HG02870 (cell line): Measurements from ENCODE around the gene MCTP1.

ENCODE experiments used
- ATAC-seq: cut with Tn5 transposase; IDR thresholded peaks from one replicate; pipeline ENCODE4 v1.9.1; 2021; ENCODE audit warnings: mild to moderate bottlenecking, moderate library complexity; ENCODE audit not compliant: unreplicated experiment

The MCTP1 gene

DNA sequence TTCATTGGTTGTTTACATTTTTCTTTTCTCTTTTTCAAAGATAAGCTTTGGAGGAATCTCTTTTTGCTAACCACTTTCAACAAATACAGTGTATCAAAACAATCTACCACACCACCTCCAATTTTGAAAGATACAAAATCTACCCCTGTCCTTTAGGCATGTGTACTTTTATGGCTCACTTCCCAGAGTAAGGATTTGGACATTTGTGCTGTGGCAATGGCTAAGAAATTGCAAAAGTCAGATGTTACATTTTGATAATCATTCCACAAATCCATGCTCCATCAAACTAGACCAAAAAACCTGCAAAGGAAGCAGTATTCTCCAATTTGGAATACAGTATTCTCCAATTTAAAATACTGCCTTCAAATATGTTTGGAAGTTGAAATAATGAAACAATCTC is 204.9 kb downstream of the MCTP1 start:
- ATAC-seq, result no peak

DNA sequence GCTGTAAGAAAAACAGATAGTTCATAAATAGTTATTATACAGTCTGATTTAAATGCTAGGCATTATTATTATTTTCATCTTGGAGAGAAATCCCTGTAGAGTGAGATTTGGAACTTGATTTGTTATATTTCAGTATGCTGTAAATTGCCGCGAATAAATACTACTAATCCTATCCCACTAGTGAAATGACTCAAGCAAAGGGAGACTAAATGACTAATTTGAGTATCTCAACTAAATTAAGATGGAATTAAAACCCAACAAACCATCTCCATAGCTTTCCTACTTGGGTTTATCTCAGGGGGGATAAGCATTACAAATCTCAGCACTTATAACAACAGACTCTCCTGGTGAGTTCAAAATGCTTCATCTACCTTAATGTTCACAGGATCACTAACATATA is 206.0 kb downstream of the MCTP1 start:
- no peak for ATAC-seq

GRCh38 chr5:95076395-95077185 is 208.3 kb downstream of the MCTP1 start:
- no peak for ATAC-seq

- ATAC-seq, result no peak
Measured at GRCh38 chr5:95075111-95075510, 209.8 kb downstream of the MCTP1 start.

- no peak for ATAC-seq
Measured at GRCh38 chr5:95072281-95072680, 212.6 kb downstream of the MCTP1 start.

- ATAC-seq, result no peak
Measured at GRCh38 chr5:95070866-95071265, 214.0 kb downstream of the MCTP1 start.

- no peak for ATAC-seq
Measured at GRCh38 chr5:95070453-95070852, 214.4 kb downstream of the MCTP1 start.

DNA sequence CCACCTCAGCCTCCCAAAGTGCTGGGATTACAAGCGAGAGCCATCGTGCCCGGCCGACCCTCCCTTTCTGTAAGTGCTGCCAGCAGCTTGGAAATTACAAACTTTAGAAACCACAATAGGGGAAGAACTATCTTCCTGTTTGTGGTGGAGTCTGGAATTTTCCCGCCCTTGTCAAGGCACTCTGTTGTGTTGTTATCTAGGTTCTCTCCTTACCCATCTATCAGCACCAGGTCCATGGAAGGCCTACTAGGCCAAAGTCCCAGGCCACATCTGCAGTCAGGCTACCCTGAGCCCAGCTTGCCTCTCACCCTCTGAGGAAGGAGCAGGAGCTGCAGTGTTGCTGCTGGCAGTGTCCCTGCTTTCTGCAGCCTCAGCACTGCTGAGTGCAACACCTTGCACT is 214.9 kb downstream of the MCTP1 start:
- ATAC-seq, result no peak

GRCh38 chr5:95069021-95069420 is 215.9 kb downstream of the MCTP1 start:
- no peak for ATAC-seq

GRCh38 chr5:95068289-95068910 is 216.5 kb downstream of the MCTP1 start:
- peak; percentile 52 for ATAC-seq

DNA sequence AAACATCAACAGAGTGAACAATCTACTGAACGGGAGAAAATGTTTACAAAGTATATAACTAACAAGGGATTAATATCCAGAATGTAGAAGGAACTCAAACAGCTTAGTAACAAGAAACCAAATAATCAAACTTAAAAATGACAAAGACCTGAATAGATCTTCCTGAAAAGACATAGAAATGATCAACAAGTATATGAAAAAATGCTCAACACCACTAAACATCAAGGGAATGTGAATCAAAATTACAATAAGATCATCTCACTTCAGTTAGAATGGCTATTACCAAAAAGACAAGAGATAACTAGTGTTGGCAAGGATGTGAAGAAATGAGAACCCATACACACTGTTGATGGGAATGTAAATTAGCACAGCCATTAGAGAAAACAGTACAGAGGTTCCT is 218.8 kb downstream of the MCTP1 start:
- no peak for ATAC-seq

GRCh38 chr5:95063492-95063891 is 221.4 kb downstream of the MCTP1 start:
- ATAC-seq, result no peak

DNA sequence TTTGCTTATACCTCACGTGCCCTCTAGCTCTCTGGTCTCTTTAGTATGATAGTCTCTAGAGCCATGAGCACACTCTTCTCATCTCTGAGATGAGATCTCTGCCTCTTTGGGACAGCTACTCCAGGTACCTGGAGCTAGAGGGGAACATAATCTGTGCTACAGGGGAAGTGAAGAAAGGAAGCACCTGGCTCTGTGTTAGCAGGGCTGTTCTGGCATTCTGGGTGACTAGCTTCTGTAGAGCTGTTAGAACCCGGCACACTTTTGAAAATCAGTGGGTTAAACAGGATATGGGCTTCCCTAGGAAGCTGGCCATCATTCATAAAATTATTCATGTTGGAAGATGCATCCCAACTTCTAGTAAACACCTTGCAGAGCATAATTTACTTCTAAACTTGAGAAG is 224.8 kb downstream of the MCTP1 start:
- peak; percentile 53 for ATAC-seq

DNA sequence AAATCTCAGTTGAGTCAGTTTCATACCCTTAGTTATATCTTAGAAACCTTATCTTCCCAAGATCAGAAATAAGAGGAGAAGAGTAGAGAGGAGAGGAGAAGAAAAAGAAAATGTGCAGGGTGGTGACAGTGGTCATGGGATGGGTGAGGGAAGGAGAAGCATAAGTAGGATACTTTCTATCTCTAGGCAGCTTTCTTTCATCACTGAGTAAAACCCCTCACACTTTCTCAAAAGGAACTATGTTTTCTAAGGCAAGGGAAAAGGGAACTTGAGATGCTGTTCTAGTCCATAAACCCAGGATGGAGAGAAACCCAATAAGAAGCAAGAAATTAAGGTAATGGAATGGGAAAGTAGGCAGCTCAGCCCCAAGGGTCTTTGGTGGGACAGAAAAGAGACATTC is 225.3 kb downstream of the MCTP1 start:
- peak; percentile 4 for ATAC-seq

DNA sequence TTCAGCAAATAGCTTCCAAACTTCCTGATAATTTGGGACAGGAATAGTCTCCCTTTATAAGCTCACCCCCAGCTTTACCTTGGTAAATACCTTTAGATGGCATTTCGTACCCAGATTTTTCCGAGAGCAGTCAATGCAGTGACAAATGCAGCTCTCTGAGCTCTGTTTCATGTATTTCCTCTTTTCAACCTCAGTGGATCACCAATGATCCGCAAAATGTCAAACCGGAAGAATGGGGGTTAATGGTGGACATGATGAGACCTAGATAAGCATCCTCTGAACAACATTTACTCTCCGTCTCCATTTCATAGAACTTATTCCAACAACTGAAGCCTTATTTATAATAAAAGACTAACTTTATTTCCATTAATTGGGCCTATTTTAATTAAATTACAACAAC is 227.3 kb downstream of the MCTP1 start:
- no peak for ATAC-seq

- no peak for ATAC-seq
Measured at GRCh38 chr5:95053253-95053652, 231.6 kb downstream of the MCTP1 start.

GRCh38 chr5:95050708-95051107 is 234.2 kb downstream of the MCTP1 start:
- ATAC-seq, result no peak

DNA sequence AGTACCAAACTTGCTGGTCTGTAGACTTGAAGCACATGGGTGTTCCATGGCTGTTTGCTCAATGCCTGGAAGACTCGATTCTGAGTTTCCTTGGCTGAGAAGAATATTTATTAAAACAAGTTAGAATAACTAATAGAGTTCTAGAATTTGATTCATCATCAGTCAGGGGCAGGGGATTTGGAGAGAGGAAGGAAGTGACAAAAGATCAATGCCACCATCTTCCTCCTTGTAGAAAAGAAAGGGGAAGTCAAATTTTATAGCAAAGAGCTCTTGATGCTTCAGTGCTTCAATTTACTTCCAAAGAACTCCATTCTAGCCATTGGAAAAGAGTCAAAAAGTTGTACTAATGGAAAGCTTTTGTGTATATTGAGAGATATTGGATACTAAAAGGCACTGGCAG is 236.3 kb downstream of the MCTP1 start:
- ATAC-seq, result no peak

GRCh38 chr5:95045181-95045965 is 239.5 kb downstream of the MCTP1 start:
- ATAC-seq, result no peak

GRCh38 chr5:95044096-95044495 is 240.8 kb downstream of the MCTP1 start:
- no peak for ATAC-seq

- no peak for ATAC-seq
Measured at GRCh38 chr5:95043648-95044047, 241.2 kb downstream of the MCTP1 start.

DNA sequence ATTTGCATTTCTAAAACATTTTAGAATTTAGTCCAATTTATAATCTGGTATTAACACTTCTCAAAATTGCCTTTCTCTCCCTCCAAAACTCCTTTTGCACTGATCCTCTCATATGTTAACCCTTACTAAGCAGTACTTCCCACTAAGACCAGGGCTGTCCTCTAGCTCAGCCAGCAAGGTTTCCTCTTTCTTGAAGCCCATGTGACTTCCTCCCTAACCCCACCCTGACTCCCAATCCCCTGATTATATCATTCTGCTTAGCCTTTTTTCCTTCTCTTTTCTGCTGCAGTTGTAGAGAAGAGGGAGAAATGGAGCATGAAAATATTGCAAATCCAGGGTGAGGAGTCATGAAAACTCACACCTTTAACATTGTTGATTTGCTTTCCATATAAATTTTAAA is 241.7 kb downstream of the MCTP1 start:
- no peak for ATAC-seq
